ENCODE results near the gene CUL4A.

Gene CUL4A

DNA sequence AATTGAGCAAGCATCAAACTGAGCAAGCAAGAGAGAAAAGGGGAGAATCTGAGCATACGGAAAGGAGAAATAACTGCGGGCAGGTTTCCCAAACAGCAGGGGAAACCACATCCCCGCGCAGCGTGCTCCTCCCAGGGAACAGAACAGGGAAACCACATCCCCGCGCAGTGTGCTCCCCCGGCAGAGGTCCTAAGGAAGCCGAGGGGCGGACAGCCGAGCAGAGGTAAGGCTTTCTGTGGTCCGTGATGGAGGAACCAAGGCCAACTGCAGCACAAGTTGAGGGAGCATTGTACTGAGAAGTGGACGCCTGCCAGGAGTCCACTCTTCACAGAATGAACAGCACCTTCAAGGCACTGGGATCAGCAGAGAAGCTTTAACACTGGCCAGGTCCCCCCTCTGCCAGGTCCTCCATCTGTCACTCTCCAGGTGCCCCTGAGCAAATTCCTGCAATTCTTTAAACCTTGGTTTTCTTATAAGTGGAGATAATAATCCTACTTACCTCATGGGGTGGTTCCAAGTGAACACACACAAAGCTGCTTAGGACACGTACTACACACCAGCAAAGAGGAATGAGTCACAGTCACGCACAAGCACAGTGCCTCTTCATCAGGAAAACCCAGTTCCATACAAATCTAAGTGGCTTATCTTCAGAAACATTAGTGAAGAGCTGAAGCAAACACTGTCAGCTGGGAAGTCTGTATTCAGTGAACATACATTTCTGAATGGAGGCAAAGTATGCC, 64.6 kb downstream of the CUL4A start:
- Histone ChIP-seq H3K27ac (ENCODE audit: low read length) (no peak overlapping the region), H3K9ac (ENCODE audit: low read depth, low read length) (no peak overlapping the region), H3K4me1 (ENCODE audit: insufficient read depth, low read length) (peaks cover 6% of the 10 kb centered on the region; the same call in 1 of the 2 replicates), H3K36me3 (ENCODE audit: insufficient read depth, low read length) (no peaks in the 10 kb centered on the region), H4K20me1 (ENCODE audit: insufficient read depth, low read length) (no peaks in the 10 kb centered on the region), H3K9me3 (ENCODE audit: insufficient read depth, low read length, severe bottlenecking) (no peaks in the 10 kb centered on the region), H3K79me2 (ENCODE audit: insufficient read depth, low read length) (no peaks in the 10 kb centered on the region), H3K4me2 (ENCODE audit: insufficient read depth, low read length) (no peak overlapping the region), H3K4me3 (ENCODE audit: low read depth in 1 of 2, low read length in 2 of 2) (no peak overlapping the region), H3K27me3 (ENCODE audit: insufficient read depth, low read length, poor library complexity) (no peaks in the 10 kb centered on the region), H2AFZ (ENCODE audit: low read depth, low read length) (no peak overlapping the region)
- DNase-seq: no peak
- ATAC-seq (ENCODE audit: insufficient read depth, low read depth): no peak
- TF ChIP-seq, protein P1, sequence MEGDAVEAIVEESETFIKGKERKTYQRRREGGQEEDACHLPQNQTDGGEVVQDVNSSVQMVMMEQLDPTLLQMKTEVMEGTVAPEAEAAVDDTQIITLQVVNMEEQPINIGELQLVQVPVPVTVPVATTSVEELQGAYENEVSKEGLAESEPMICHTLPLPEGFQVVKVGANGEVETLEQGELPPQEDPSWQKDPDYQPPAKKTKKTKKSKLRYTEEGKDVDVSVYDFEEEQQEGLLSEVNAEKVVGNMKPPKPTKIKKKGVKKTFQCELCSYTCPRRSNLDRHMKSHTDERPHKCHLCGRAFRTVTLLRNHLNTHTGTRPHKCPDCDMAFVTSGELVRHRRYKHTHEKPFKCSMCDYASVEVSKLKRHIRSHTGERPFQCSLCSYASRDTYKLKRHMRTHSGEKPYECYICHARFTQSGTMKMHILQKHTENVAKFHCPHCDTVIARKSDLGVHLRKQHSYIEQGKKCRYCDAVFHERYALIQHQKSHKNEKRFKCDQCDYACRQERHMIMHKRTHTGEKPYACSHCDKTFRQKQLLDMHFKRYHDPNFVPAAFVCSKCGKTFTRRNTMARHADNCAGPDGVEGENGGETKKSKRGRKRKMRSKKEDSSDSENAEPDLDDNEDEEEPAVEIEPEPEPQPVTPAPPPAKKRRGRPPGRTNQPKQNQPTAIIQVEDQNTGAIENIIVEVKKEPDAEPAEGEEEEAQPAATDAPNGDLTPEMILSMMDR (IDR thresholded peaks at IDR 0.05; ENCODE audit: borderline replicate concordance, extremely low read depth, low read length, poor library complexity, severe bottlenecking): no peak
- no peak for TF ChIP-seq EZH2 (IDR thresholded peaks at IDR 0.05; ENCODE audit: borderline replicate concordance, low read depth, low read length, severe bottlenecking)

DNA sequence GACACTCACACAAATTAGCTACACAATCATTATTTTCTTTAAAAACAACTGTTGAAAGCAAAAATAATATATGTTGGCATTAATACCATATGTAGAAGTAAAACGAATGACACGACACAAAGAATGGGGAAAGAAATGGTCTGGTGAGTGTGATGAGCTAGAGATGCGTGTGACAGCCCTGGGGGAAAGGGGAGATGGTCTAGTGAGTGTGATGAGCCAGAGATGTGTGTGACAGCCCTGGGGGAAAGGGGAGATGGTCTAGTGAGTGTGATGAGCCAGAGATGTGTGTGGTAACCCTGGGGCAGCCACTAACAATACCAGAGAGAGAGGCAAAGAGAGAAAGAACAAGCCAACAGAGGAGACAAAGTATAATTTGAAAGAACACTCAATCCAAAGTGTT, 65.3 kb downstream of the CUL4A start:
- Histone ChIP-seq H2AFZ (ENCODE audit: low read depth, low read length) (no peak overlapping the region), H3K79me2 (ENCODE audit: insufficient read depth, low read length) (no peaks in the 10 kb centered on the region), H3K9me3 (ENCODE audit: insufficient read depth, low read length, severe bottlenecking) (no peaks in the 10 kb centered on the region), H3K4me1 (ENCODE audit: insufficient read depth, low read length) (peaks cover 6% of the 10 kb centered on the region; the same call in 1 of the 2 replicates), H3K27ac (ENCODE audit: low read length) (no peak overlapping the region), H3K9ac (ENCODE audit: low read depth, low read length) (no peak overlapping the region), H3K36me3 (ENCODE audit: insufficient read depth, low read length) (no peaks in the 10 kb centered on the region), H3K4me2 (ENCODE audit: insufficient read depth, low read length) (no peak overlapping the region), H3K27me3 (ENCODE audit: insufficient read depth, low read length, poor library complexity) (no peaks in the 10 kb centered on the region), H3K4me3 (ENCODE audit: low read depth in 1 of 2, low read length in 2 of 2) (no peak overlapping the region), H4K20me1 (ENCODE audit: insufficient read depth, low read length) (no peaks in the 10 kb centered on the region)
- no peak for DNase-seq
- no peak for ATAC-seq (ENCODE audit: insufficient read depth, low read depth)
- TF ChIP-seq, protein P1 (IDR thresholded peaks at IDR 0.05; ENCODE audit: borderline replicate concordance, extremely low read depth, low read length, poor library complexity, severe bottlenecking): no peak
- no peak for TF ChIP-seq EZH2 (IDR thresholded peaks at IDR 0.05; ENCODE audit: borderline replicate concordance, low read depth, low read length, severe bottlenecking)

DNA sequence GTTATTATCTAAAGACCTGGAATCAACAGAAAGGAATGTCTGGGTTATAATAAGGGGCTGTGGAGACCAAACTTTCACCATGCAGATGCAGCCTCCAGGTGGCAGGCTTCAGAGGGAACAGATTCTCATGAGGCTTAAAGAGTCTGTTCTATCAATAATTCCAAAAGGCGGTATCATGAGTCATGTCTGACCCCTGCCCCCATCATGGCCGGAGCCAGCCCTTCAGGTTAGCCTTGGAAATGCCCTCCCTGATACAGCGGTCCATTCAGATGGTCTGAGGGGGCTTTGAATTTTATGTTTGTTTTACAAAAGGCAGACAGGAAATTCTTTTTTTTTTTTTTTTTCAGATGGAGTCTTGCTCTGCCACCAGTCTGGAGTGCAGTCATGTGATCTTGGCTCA, 66.0 kb downstream of the CUL4A start:
- DNase-seq: peak; percentile 34
- H2AFZ ChIP-seq (ENCODE audit: low read depth, low read length): peak overlapping the region; percentile 59
- H3K4me3 ChIP-seq (ENCODE audit: low read depth in 1 of 2, low read length in 2 of 2): no peak overlapping the region
- no peak overlapping the region for H3K4me2 ChIP-seq (ENCODE audit: insufficient read depth, low read length)
- no peak overlapping the region for H3K9ac ChIP-seq (ENCODE audit: low read depth, low read length)
- H4K20me1 ChIP-seq (ENCODE audit: insufficient read depth, low read length): no peaks in the 10 kb centered on the region
- H3K79me2 ChIP-seq (ENCODE audit: insufficient read depth, low read length): no peaks in the 10 kb centered on the region
- H3K27ac ChIP-seq (ENCODE audit: low read length): no peak overlapping the region
- no peaks in the 10 kb centered on the region for H3K27me3 ChIP-seq (ENCODE audit: insufficient read depth, low read length, poor library complexity)
- TF ChIP-seq, protein P1 (IDR thresholded peaks at IDR 0.05; ENCODE audit: borderline replicate concordance, extremely low read depth, low read length, poor library complexity, severe bottlenecking): peak; percentile 57
- TF ChIP-seq EZH2 (IDR thresholded peaks at IDR 0.05; ENCODE audit: borderline replicate concordance, low read depth, low read length, severe bottlenecking): no peak
- H3K9me3 ChIP-seq (ENCODE audit: insufficient read depth, low read length, severe bottlenecking): no peaks in the 10 kb centered on the region
- no peaks in the 10 kb centered on the region for H3K36me3 ChIP-seq (ENCODE audit: insufficient read depth, low read length)
- H3K4me1 ChIP-seq (ENCODE audit: insufficient read depth, low read length): peaks cover 6% of the 10 kb centered on the region; the same call in 1 of the 2 replicates
- ATAC-seq (ENCODE audit: insufficient read depth, low read depth): peak; percentile 60; the same call in 2 of the 3 replicates

All from DND-41 (cell line).